GM18502 (cell line): ENCODE data around the gene SUSD2.
"Not testable (repeated sequence)": the region's sequence is repeated elsewhere in the genome, so short reads cannot be mapped to it uniquely, and the experiment has no call there.

Experiments used
- ATAC-seq: cut with Tn5 transposase; IDR thresholded peaks from one replicate; pipeline ENCODE4 v1.9.1; 2021; ENCODE audit warnings: mild to moderate bottlenecking; ENCODE audit not compliant: unreplicated experiment, poor library complexity

The SUSD2 gene

DNA sequence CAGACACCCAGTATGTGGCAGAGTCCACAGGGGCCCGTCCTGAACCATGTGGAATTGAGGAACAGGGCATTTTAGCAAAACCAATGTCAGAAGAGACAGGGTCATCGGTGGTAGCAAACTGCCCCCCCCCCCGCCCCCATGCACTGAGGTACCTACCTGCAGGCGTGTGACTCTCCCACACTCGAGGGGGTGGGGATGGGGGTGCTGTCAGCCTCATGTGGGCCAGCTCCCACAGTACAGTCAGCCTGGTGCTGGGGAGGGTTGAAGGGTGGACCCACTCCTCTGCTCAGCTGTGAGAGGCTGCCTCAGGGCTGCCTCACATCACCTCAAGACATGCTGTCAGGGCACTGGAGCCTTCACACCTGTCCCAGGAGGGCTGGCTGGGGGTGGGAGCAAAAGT is 10.7 kb upstream of the SUSD2 start:
- no peak for ATAC-seq

DNA sequence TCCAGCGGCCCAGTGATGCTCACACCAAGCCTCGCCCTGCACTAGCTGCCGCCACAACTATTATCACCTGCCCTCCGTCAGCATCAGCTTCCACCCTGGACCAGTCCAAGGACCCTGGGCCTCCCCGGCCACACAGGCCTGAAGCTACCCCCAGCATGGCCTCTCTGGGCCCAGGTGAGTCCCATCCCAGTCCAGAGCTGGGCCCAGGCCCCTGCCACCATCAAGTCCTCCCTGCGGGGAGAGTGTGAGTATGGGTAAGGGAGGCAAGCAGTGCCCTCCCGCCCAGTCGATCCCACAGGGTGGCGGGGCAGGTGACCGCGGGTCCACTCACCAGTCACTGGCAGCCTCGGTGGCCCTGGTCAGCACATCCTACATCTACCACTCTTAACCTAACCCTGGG is 9.5 kb upstream of the SUSD2 start:
- no peak for ATAC-seq

DNA sequence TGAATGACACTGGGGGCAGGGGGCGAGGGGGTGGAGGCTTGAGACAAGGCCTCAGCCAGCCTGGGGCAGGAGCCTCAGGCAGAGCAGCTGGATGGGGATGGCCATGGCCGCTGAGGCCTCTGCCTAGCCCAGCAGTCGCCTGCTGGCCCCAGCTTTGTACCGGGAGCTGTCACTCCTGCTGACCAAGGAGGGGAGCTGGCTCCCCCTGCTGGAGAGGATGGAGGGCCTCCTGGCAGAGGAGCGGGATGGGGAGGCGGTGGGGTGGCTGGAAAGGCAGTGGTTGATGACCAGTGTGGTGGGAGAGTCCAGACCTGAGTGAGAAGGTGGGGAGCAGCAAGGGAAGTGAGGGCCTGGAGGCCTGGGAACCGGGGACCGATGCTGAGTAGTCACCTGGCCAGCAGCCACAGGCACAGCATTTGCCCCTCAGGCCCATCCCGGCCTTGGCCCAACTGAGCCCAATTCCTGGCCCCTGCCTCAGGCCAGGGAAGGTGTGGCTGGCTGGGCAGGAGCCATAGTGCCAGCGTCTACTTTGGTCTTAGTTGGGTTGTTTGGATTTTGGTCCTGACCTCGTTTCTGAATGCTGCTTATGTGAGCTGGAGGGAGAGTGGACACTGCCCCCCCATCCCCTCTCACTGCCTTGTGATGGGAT is 6.0 kb upstream of the SUSD2 start:
- no peak for ATAC-seq

DNA sequence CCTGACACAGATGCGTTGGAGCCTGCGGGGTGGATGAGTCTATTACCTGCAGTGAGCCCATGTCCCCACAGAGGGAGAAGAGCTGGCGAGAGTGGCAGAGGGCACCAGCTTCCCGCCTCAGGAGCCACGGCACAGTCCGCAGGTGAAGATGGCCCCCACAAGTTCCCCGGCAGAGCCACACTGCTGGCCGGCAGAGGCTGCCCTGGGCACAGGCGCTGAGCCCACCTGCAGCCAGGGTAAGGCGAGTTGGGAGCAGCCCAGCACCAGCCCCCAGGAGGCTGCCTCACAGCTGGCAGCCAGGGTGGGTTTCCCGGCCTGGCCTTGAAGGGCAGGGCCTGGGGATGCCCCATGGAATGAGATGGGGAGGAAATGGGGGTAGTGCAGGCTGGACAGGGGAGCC is 5.2 kb upstream of the SUSD2 start:
- ATAC-seq = no peak

DNA sequence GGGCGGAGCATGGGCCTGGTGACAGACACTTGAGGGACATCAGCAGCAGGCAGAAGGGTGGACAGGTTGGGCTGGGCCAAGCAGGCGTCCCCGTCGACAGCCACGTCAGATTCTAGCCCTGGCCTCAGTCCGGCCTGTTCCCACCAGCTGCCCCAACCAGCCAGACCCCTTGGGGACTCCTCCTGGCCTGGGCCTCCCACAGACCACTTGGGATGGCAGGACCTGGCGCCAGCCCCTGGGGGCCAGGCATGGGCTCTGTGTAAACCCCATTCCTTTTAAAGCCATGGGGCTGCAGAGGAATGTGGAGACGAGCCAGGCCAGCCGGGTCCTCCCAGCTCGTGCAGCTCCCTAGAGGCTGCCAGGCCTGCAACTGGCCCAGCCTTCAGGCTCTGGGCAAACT is 4.7 kb upstream of the SUSD2 start:
- no peak for ATAC-seq

DNA sequence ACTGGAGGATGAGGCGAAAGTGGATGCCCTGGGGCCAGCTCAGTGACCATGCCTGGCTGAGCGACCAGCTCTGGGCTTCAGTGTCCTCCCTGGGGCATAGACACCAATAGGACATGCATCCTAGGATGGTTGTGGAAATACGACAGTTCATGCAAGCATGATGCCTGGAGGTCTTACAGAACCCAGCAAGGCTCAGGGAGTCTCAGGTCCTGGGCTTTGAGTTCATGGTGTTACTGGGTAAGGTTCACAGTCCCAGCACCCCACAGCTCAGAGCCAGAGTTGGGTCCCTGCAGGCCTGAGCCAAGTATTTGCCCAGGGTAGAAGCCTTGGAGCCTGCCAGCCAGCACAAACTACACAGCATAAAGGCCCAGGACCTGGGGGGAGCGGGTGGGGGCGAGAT is 4.2 kb upstream of the SUSD2 start:
- no peak for ATAC-seq

DNA sequence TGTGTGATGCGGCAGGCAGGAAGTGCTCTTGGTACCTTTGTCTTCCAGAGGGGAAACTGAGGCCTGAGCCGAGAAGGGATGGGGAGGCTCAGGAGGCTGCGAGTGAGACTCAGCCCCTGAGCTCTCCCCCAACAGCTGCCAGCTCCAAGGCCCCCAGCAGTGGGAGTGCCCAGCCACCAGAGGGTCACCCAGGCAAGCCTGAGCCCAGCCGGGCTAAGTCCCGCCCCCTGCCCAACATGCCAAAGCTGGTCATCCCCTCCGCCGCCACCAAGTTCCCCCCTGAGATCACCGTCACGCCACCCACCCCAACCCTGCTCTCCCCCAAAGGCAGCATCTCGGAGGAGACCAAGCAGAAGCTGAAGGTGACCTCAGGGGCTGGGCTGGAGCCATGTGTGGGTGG is 3.8 kb upstream of the SUSD2 start:
- no peak for ATAC-seq

DNA sequence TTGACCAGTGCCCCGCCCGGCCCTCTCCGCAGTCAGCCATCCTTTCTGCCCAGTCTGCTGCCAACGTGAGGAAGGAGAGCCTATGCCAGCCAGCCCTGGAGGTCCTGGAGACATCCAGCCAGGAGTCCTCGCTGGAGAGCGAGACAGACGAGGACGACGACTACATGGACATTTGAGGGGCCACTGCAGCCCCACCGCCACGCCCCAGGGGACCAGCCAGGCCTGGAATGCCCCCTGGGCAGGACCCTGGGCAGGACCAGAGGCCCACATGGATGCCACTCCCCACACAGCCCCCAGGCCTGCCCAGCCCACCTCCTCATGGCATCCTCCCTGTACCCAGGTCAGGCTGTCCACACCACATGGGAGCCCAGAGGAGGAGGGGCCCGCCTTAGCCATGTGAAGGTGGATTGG is 3.3 kb upstream of the SUSD2 start:
- no peak for ATAC-seq

DNA sequence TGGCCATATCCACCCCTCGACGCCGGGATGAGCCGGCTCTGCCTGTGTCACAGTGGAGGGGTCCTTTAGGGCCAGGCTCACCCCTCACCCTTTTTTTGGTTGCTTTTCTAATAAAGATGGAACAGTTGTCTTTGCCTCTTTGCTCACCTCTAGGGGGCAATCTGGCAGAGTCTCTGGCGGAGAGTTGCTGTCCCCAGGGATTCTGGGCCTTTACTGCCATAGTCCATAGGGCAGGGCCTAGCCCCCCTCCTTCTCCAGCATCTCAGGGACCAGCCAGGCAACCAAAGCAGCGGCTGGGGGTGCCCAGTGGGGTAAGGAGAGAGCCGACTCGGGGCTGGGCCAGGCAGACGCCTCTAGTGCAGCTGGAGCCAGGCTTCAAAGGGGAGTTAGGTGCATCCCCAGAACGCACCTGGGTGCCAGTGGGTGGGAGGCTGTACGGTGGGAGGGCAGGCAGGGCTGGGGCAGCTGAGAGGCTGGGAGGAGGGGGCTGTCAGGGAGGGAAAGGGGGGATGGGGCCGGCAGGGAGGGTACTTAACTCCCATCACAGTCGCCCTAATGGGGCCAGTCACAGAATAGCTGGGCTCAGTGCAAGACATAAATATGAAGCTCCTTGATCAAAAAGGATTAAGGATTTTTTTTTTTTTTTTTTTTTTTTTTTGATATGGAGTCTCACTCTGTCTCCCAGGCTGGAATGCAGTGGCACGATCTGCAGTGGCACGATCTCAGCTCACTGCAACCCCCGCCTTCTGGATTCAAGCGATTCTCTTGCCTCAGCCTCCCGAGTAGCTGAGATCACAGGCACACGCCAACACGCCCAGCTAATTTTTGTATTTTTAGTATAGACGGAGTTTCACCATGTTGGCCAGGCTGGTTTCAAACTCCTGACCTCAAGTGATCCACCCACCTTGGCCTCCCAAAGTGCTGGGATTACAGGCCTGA is 2.5 kb upstream of the SUSD2 start:
- no peak for ATAC-seq

DNA sequence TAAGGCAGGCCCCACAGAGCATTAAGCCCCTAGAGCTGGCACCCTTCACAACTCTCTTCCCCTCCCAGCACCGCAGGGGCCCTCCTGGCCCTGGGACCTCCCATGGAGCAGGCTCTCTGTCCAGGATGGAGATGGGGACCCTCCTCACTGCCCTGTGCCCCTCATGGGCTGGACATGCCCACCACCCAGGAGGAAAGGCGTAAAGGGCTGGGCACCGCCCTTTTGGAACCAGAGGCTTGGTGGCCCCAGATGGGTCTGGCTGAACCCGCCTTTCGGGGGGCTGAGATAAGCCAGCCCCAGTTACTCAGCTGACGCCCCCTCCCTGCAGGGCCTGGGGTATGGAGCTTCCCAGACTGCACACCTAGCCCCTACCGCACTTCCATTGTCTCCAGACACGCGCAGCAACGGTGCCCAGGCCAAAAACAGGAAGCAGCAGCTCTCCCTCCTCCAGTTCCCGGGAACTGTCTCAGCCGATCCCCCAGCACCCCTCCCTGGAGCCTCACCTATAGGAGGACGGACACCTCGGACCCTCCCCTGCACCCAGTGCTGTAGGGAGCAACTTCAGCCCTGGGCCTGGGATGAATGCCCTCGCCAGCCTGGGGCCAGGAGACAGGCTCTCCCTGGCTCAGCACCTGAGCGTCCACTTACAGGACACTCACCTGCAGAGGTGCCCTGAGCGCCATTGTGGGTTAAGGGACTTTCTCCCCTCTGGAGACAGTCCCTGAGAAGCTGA is 1.6 kb upstream of the SUSD2 start:
- ATAC-seq = no peak

DNA sequence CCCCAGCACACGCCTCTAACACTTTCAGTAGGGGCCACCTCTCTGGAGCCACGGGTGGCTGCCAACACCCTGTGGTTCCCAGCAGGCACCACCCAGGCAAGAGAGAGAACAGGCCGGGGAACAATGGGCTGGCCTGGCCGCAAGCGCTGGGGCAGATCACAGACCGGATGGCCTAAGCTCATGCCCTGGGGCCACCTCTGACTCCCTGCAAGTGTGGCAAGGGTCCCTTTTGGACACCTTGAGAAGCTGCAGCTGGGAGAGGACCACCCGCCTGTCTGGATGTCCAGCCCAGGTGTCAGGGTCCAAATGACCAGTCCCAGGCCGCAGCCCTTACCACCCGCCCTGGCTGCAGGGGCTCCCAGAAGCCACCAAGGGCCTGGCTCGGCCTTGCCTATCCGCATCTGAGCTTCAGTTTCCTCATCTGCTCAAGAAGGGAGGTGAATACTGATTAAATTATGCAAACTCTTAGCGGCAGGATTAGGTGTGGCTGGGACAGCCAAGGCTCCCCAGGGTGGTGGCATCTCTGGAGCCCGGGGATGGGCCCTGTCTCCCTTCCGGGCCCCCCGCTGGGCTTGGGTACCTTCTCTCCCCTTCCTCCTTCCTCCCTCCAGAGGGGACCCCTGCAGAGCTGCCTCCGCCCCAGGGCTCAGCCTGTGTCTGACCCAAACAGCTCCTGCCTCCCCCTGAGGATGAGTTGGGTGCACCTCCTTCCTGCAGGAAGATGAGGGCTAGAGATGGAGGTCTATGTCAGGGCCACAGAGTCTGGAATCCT is 785 bp upstream of the SUSD2 start:
- no peak for ATAC-seq

DNA sequence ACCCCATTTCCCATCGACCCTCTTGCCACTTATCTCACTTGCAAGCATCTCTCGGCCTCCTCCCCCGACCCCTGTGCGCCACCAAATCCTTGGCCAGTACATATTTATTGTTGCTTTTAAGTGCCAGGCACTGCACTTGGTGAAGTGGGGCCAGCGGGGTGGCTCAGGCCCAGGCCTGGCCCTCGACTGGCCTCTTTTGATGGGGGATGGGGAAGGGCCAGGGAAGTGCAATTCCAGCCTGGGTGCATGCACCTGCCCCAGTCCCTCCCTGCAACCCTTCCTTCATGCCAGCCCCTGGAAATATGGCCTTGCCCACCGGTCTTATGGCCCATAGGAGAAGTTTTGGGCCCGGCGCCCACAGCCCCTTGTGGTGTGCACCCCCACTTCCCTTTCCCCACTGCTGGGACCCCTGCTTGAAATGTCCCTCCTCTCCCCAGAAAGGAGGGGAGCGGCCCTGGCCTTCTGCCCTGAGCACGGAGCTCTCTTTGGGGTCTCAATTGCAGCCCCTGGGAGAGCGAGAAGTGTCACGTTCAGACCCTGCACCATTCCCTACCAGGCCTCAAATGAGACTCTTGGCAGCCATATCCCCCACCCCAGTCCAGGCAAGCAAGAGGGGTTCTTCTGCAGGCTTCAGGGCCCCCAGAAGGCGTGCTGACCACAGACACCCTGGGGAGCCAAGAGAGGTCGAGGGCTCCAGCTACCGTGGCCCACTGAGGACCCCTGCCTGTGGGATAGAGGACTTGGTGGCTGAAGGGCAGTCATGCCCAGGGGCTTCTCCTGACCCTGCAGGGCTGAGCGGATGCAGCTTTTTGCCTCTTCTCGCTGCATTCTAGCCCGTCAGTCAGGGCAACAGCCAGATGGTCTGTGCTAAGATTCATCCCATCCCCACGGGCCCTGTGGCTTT is 961 bp downstream of the SUSD2 start:
- no peak for ATAC-seq

DNA sequence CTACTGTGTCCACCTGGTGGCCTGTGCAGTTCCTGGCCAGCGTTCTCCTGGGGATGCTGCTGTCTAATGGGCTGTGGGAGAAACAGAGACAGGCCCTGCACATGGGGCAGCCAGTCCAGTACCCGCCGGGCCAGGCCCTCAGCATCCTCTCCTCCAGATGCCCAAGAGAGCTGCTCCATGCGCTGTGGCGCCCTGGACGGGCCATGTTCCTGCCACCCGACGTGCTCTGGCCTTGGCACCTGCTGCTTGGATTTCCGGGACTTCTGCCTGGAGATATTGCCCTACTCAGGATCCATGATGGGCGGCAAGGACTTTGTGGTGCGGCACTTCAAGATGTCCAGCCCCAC is 1.6 kb downstream of the SUSD2 start:
- ATAC-seq = not testable (repeated sequence)

DNA sequence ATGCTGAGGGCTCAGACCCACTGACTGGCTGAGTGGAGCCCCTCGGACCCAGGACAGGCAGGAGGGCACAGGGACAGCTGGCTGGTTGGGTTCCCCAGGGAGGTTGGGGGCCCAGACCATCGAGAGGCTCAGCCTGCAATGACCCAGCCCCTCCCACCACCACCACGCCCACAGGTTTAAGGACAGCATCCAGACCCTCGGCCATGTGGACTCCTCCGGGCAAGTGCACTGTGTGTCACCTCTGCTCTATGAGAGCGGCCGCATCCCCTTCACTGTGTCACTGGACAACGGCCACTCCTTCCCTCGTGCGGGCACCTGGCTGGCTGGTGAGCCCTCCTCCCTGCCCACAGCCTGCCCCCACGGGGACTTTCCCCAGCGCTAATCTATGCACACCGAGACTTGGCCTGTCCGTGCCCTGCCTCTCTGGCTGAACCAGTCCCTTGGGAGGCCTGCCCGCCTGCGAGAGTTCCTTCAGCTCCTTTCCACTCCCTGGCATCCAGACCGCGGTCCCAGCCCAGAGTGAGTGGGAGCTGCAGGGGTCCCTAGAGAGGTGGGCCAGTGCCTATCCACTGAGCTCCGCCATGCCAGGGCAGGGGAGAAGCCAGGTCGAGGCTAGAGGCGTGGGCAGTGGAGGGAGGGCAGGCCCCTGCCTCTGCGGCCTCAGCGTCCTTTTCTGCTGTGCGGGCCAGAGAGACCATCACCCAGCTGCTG is 2.2 kb downstream of the SUSD2 start:
- no peak for ATAC-seq

DNA sequence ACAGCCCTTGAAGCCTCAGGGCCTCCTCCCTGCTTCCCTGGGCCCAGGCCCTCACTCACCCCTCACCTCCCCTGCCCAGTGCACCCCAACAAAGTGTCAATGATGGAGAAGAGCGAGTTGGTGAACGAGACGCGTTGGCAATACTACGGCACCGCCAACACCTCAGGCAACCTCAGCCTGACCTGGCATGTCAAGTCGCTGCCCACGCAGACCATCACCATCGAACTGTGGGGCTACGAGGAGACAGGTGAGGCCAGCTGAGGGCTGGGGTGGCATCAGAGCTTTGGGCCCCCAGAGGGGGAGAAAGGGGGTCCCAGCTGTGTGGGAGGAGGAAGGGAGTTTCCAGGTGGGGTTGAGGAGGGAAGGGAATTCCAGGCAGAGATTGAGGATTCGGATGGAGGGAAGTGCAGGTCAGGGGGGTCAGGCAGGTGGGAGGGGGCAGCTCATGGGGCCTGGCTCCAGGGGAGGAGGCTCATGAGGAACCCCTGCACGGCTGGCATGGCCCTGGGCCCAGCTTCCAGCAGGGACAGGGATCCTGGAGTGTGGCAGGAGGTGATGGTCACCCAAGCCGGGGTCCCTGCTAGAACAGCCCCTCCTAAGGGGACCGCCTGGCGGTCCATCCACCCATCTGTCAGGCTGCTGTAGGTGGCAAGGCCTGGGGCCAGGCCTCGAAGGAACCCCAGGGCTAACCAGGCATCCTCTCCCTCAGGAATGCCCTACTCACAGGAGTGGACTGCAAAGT is 2.9 kb downstream of the SUSD2 start:
- no peak for ATAC-seq

DNA sequence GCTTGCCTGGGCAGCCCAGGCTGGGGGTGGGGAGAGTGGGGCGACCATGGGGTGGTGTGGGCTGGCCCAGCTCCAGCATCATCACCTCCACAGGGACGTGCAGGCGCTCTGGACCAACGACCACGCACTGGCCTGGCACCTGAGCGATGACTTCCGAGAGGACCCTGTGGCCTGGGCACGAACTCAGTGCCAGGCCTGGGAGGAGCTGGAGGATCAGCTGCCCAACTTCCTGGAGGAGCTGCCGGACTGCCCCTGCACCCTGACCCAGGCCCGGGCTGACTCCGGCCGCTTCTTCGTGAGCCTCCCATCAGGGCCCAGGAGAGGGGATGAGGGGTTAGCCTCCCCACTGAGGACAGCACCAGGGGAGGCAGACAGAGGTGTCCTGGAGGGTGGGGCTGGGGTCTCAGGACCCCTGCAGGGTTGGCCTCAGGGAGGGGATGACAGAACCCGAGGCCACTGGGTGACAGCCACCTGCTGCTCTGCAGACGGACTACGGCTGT is 3.8 kb downstream of the SUSD2 start:
- ATAC-seq = no peak

DNA sequence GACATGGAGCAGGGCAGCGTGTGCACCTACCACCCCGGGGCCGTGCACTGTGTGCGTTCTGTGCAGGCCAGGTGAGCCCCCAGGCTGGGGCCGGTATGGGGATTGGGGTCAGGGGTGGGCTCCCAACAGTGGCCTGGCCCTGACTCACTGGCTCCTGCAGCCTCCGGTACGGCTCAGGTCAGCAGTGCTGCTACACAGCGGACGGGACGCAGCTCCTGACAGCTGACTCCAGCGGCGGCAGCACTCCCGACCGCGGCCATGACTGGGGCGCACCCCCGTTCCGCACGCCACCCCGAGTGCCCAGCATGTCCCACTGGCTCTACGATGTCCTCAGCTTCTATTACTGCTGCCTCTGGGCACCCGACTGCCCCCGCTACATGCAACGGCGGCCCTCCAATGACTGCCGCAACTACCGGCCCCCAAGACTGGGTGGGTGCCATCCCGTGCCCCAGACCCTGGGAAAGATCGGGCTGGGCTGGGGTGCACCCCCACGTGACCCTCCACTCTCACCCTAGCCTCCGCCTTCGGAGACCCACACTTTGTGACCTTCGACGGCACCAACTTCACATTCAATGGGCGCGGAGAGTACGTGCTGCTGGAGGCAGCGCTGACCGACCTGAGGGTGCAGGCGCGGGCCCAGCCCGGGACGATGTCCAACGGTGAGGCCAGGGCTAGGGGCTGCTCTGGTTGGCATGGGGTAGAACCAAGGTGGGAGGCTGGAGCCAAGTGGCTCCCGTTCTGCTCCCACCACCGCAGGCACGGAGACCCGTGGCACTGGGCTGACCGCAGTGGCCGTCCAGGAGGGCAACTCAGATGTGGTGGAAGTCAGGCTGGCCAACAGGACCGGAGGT is 4.4 kb downstream of the SUSD2 start:
- no peak for ATAC-seq
